CMK (cell line): ENCODE measurements around the gene ZNF681.
"Not testable (repeated sequence)": the region's sequence is repeated elsewhere in the genome, so short reads cannot be mapped to it uniquely, and the experiment has no call there.

Experiments used
- DNase-seq: peaks from one replicate; pipeline ENCODE4 v3.0.0-alpha.2; 2010; ENCODE audit warnings: low read depth

ZNF681 gene

GRCh38 chr19:23774106-23774505 lies 15.4 kb upstream of the ZNF681 start:
- no peak for DNase-seq

- no peak for DNase-seq
Observed at GRCh38 chr19:23772675-23773063, 14.0 kb upstream of the ZNF681 start.

DNA sequence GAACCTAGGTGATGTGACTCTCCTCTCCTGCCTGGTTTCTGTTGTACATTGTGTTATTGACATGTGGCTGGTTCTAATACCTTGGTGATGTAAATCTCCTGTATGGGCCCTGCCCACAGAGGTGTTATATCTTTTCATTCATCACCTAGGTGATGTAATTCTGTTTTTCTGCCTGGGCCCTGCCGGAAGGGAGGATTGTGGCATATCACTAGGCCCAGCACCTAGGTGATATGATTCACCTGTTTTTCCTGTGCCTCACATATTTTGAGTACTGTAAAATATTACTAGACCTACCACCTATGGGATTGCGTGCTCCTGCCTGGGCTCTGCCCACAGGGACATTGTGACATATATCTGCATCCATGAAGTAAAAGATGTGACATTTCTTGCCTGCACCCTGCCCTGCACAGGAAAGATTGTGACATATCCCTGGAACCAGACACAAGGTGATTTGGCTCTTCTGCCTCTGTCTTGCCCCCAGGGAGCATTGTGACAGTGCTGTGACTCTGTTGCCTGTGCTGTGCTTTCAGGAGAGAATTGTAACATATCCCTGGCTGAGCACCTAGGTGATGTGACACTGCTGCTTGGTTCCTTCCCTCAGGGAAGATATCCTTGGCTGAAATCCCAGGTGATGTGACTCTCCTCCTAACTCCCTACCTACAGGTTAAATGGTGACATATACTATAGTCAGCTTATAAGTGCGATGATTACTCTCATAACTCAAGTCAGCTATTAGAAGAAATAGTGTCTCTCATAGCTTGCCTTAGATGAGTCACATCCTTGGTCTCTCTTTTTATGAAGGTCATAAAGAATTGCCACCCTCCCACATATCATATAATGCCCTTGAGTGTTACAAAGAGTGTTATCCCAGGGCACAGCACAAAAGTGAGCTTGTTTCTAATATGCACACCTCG lies 13.3 kb upstream of the ZNF681 start:
- DNase-seq: no peak

GRCh38 chr19:23771316-23771715 lies 12.6 kb upstream of the ZNF681 start:
- DNase-seq: no peak

DNA sequence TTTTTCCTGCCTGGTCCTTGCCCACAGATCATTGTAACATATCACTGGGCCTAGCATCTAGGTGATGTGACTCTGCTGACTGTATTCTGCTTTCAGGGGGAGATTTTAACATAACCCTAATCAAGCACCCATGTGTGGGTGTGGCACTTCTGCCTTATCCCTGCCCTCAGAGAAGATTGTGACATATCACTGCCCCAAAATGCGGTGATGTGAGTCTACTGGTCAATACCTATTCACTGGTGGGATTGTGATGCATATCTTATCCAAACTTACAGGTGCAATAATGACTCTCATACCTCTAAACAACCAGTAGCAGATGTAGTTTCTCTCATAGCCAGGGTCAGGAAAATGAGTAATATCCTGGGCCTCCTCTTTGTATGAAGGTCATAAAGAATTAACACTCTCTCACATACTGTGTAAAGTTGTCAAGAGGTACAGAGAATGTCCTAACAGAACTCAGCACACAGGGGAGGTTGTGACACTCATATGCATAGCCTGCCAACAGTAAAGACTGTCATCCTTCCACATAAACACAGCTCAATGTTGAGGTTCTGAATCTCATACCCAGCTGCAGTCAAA lies 12.1 kb upstream of the ZNF681 start:
- DNase-seq: no peak

DNA sequence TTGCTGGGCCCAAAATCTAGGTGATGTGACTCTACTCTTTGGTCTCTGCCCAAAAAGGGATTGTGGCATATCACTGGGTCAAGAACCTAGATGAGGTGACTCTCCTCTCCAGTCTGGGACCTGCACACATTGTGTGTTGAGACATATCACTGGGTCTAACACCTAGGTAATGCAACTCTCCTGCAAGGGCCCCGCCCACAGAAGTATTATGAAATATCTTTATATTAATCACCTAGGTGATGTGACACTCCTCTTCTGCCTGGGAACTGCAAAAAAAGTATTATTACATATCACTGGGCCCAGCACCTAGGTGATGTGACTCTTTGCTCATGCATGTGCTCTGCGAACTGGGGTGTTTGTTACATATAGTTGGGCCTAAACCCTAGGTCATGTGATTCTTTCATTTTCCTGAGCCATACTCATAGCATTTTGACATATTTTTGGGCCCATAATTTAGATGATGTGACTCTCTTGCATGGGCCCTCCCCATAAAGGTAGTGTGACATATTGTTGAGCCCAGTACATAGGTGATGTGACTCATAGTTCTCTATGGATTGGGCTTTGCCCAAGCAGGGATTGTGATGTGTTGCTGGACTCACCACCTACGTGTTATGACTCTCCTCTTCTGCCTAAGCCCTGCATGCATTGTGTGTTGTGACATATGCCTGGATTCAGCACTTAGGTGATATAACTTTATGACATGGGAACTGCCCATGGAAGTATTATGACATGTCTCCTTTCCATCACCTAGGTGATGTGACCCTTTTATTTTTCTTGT lies 11.2 kb upstream of the ZNF681 start:
- no peak for DNase-seq

GRCh38 chr19:23766951-23767350 lies 8.3 kb upstream of the ZNF681 start:
- no peak for DNase-seq

DNA sequence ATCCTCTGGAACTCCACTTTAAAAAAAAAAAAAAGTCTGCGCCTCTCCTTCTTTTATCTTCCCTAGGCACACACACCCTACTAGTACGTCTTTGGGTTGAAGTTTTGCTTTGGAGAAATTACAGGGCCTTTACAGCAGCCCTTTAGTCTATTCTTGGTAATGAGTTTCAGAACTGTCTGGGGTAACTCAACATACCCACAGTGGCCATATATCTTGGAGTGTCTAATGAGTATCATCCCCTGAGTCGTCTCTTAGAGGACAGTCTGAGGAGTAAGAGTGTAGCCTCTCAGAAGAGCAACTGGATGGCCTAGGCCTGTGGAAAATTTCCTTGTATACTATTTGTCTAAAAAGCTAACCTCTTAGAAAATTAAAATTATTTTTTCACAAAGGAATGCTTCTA lies 6.1 kb upstream of the ZNF681 start:
- no peak for DNase-seq

- DNase-seq: no peak
Observed at GRCh38 chr19:23762884-23763711, 4.4 kb upstream of the ZNF681 start.

- DNase-seq: no peak
Observed at GRCh38 chr19:23762548-23762883, 3.8 kb upstream of the ZNF681 start.

DNA sequence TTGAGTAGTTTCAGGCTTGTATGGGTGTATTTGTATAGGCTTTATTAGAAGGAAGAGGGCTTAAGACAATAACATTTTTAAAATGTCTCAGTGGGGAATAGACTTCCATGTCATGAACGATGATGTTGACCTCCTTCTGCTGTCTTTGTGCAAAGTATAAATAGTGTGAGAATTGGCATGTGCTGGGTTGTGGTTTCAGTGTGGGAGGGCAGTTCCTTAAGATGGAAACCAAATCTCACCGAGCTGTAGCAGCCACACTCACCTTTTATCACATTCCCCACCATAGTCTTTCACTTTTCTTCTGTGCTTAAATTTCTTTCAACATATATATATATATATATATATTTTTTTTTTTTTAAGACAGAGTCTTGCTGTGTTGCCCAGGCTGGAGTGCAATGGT lies 1.6 kb upstream of the ZNF681 start:
- not testable (repeated sequence) for DNase-seq

DNA sequence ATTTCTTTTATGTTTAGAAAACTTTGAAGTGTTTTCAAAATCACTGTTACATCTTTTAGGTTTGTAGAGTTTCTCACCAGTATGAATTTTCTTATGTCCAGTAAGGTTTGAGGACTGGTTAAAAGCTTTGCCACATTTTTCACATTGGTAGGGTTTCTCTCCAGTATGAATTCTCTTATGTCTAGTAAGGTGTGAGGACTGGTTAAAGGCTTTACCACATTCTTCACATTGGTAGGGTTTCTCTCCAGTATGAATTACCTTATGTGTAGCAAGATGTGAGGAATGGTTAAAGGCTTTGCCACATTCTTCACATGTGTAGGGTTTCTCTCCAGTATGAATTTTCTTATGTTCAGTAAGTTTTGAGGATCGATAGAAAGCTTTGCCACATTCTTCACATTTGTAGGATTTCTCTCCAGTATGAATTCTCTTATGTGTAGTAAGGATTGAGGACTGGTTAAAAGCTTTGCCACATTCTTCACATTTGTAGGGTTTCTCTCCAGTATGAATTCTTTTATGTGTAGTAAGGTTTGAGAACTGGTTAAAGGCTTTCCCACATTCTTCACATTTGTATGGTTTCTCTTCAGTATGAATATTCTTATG lies 15.0 kb downstream of the ZNF681 start:
- not testable (repeated sequence) for DNase-seq

GRCh38 chr19:23730729-23731465 lies 27.8 kb downstream of the ZNF681 start:
- DNase-seq: not testable (repeated sequence)

GRCh38 chr19:23724161-23724560 lies 34.5 kb downstream of the ZNF681 start:
- DNase-seq: not testable (repeated sequence)

GRCh38 chr19:23718802-23719201 lies 39.9 kb downstream of the ZNF681 start:
- no peak for DNase-seq

DNA sequence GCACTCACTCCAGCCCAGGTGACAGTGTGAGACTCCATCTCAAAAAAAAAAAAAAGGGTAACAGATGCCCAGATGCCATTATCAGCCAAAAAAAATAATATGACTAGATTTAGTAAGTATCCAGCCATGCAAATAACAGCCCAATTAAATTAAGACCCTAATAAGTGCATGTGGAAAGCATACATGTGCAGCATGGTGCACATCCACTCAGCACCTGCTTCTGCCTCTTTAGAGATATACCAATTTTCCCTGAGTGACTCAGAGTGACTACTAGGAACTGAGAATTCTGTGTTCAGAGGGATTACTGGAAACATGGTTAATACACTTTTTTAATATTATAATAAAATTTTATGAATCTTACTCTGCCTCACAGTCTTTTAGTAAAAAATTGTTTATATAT lies 41.9 kb downstream of the ZNF681 start:
- no peak for DNase-seq

GRCh38 chr19:23709347-23709746 lies 49.3 kb downstream of the ZNF681 start:
- no peak for DNase-seq

DNA sequence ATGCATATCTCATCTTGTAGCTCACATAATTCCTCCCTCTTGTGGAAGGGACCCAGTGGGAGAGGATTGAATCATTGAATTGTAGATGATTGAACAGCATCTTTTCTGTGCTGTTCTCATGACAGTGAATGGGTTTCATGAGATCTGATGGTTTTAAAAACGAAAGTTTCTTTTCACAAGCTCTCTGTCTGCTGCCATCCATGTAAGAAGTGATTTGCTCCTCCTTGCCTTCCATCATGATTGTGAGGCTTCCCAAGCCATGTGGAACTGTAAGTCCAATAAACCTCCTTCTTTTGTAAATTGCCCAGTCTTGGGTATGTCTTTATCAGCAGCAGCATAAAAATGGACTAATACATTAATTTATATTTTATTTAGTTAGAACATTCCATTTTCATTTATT lies 52.0 kb downstream of the ZNF681 start:
- no peak for DNase-seq

GRCh38 chr19:23699521-23699860 lies 59.2 kb downstream of the ZNF681 start:
- no peak for DNase-seq

GRCh38 chr19:23698711-23699520 lies 59.8 kb downstream of the ZNF681 start:
- no peak for DNase-seq
